HUDEP-2 (cell line): Measurements from ENCODE around the gene FPGS.

Experiments
- DNase-seq, 76 experiments: peaks; one replicate each; lab custom pipeline; 2025; ENCODE audit not compliant: unreplicated experiment in 76 of 76; lab: John Stamatoyannopoulos, UW

Gene FPGS

DNA sequence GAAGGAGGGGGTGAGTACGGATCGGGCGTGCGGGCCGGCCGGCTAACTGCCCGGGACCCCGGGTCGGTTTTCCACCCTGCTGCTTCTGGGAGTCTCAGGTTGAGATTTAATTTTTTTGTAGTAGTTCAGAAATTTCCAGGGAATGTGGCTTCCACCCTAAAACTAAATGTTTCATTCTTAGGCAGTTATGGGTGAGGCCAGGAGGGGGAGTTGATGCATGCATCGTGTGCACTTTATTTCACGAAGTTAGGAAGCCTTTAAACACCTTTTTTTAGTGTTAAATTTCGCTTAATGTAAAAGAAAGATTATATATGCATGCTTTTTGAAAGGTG, 15.9 kb upstream of the FPGS start:
- no peak for DNase-seq

DNA sequence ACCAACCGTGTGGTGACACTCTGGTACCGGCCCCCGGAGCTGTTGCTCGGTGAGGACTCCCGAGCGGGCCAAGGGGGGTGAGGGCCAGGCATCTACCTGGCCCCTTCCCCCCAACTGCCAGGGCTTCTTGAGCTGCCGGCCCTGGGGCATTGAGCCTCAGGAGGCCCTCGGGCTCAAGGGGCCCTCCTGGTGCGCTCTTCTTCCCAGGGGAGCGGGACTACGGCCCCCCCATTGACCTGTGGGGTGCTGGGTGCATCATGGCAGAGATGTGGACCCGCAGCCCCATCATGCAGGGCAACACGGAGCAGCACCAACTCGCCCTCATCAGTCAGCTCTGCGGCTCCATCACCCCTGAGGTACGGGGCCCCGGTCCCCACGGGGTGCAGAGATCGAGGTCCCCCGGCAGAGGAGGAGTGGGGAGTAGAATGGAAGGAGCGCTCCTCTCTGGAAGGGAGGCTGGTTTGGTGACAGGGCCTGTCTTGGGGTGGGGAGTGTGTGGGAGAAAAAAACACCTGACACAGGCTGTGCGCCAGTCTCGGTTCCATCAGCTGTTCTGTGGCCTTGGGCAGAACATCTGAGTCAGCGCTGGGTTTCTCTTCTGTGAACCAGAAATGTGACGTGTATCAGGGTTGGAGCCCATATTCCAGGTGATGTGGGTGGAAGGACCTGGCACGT, 14.2 kb upstream of the FPGS start:
- no peak for DNase-seq

DNA sequence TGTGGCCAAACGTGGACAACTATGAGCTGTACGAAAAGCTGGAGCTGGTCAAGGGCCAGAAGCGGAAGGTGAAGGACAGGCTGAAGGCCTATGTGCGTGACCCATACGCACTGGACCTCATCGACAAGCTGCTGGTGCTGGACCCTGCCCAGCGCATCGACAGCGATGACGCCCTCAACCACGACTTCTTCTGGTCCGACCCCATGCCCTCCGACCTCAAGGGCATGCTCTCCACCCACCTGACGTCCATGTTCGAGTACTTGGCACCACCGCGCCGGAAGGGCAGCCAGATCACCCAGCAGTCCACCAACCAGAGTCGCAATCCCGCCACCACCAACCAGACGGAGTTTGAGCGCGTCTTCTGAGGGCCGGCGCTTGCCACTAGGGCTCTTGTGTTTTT, 13.5 kb upstream of the FPGS start:
- no peak for DNase-seq

DNA sequence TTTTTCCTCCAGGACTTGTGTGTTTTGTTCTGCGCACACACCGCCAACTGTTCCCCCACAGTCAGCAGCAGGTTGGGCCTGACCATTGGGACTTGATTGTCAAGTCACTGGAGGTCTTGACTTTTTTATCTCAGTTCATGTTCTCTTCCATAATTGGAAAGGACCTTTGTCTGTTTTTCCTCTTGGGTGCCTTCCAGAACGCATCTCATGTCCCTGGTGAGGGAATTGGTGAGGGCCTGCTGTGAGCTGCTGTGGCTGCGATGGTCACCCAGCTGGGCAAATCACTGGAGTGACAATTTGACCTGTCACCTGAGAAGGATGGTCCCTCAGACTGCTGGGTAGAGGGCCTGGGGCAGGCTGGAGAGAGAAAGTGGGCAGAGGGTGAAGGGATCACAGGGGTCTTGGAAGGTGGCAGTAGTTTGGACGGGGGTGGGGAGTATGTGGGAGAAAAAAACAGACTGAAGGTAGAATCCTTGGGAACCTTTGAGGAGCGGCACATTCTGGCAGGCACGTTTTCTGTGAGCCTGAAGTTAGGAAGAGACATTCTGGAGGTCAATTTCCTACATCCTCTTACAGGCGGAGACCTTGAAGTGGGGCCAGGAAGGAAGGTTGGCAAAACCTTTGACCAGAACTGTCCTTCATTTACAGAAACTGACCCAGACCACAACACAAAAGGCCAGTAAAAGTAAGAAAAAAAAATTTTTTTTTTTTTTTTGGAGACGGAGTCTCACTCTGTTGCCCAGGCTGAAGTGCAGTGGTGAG, 12.4 kb upstream of the FPGS start:
- DNase-seq, result no peak

DNA sequence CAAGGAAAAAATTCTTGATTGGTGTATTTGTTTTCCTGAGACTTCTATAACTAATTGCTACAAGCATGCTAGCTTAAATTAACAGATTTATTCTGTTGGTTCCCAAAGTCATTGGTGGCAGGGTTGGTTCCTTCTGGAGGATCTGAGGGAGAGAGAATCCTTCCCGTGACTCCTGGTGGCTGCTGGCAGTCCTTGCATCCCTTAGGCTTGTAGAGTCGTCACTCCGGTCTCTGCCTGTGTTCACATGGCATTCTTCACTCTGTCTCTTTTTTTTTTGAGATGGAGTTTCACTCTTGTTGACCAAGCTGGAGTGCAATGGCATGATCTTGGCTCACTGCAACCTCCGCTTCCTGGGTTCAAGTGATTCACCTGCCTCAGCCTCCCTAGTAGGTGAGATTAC, 11.6 kb upstream of the FPGS start:
- no peak for DNase-seq

DNA sequence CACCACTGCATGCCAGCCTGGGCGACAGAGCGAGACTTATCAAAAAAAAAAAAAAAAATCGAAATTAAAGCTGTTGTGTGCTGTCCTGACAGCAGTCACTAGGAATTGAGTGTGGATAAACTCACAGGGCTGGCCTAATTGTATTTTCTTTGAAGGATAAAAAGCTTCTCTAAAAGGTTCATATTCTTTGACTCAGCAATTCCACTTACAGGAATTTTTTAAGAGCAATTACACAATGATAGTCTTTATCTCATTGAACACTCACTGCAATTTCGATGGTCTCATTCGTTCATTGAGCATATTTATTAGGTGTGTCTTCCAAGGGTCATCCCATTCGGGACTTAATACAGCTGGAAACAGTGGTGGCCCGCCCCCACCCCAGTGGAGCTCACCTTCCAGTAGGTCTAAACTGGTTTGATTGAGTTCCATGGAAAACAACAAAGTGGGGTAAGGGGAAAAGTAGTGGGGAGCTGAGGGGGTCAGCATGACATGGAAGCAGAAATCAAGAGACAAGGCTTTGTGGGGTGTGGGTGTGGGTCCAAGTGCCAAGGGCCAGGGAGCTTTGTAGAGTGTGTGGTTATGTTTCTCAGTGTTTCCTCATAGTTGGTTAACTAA, 10.2 kb upstream of the FPGS start:
- DNase-seq, result no peak

DNA sequence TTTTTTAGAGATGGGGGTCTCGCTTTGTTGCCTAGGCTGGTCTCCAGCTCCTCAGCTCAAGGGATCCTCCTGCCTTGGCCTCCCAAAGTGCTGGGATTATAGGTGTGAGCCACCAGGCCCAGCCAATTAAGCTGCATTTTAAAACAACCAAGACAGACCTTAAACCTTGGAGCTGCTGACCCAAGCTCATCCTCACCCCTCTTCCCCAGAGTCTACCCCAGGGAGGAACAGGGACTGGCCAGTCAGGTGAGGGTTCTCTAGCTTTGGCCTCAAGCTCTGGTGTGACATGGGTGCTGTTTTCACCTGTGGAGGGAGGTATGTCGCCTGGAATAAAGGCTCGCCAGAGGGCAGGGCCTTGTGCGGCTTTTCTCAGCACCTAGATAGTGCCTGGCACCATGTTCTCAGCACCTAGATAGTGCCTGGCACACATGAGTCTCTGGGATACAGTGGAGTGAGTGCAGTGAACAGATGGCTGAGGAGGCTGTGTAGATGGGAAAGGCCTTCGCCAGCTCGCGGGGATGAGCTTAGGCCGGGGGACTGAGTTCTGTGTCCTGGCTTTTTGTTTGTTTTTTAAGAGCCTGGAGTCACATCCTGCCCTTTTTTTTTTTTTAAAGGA, 9.5 kb upstream of the FPGS start:
- no peak for DNase-seq

DNA sequence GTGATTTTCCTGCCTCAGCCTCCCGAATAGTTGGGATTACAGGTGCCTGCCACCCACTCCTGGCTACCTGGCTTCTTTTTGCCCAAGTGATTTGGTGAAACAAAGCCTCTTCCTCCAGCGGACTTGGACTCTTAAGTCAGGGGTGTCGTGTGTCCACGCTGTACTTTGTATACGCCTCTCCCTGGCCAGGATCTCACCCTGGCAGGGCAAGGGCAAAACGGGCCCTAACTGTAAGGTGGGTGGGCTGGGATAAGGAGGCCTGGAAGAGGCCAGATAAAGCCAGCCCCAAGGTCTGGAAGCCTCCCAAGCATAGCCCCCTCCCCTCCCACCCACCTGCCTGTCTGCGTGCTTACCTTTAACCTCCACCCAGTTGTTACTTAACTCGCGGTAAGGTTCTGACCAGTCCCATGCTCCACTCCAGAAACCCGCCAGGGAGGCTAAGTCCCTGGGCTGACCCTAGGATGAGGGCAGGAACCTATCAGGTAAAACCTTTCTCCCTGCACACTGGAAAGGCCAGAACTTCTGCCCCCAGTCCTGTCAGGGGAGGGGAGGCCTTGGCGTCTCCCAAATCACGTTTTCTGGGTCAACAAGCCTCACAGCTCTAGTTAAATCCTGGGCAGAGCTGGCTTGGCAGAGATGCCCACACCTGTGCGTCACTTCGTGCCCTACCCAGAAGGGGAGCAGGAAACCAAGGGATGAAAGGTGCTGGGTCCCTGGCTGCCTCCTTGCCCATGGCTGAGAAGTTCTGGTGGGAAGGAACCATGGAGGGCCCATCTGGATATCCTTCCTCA, 8.5 kb upstream of the FPGS start:
- DNase-seq, result no peak

DNA sequence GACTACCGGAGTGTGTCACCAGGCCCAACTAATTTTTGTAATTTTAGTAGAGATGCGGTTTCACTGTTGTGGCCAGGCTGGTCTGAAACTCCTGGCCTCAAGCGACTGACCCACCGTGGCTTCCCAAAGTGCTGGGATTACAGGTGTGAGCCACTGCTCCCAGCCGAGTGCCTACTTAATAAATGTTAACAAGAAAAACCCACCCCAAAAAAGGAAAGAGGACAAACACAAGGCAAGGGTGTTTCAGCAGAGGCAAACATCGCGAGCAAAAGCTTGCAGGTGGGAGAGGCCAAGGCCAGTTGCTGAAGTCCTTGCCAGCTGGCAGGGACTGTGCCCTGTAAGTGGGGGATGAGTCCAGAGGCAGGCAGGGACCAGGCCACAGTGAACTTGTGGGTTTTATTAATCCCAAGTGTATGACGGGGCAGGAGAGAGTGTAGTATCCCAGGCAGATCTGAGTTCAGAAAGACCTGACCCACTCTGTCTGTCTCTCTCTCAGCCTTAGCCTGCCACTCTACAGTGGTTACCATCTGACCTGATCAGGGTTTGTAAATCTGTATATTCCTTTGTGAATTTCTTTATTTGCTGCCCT, 6.4 kb upstream of the FPGS start:
- no peak for DNase-seq

DNA sequence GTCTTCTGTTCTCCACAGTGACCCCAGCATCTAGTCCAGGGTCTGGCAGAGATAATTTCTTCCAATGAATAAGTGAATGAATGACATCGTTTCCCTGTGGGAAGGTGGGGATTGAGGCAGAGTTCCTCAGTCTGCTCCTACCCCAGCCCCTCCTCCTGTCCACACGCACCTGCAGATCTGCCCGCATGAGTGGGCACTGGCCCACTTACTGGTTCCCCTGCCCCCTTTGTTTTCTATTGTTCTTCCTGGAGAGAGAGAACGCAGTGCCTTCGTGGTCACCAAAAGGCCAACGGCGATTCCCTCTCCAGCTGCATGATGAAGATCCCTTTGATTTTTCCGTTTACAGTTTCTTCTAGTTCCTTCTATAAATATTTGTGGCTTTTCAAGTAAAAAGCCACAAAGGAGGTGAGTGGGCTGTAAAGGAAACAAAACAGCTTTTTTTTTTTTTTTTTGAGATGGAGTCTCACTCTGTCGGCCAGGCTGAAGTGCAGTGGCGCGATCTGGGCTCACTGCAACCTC, 5.8 kb upstream of the FPGS start:
- DNase-seq, result no peak

DNA sequence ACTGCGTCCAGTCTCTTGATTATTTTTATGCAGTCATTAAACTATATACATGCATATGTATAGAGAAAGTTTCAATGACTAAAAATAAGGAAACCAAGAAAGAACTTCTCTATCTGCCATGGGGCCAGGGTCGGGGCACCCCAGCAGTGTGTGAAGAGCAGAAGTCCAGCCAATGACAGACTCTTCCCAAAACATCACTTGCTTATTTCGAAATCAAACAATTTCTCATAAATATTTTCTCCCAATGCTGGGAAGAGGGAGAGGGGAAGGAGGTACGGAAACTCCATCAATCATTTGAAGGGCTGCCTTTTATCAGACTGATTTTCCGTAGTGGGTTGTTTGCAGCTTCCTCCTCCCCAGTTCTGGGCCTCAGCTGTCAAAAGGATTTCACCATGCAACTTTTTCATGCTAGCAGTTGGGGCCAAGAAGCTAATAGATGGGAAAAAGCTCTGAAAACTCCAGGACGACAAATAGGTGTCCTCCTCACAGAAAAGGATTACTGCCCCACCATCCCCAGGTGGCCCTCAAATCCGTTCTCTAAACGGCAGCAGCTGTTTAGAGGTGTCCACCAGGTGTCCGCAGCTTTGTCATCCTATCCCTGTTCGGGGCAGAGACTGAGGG, 617 bp upstream of the FPGS start:
- no peak for DNase-seq

DNA sequence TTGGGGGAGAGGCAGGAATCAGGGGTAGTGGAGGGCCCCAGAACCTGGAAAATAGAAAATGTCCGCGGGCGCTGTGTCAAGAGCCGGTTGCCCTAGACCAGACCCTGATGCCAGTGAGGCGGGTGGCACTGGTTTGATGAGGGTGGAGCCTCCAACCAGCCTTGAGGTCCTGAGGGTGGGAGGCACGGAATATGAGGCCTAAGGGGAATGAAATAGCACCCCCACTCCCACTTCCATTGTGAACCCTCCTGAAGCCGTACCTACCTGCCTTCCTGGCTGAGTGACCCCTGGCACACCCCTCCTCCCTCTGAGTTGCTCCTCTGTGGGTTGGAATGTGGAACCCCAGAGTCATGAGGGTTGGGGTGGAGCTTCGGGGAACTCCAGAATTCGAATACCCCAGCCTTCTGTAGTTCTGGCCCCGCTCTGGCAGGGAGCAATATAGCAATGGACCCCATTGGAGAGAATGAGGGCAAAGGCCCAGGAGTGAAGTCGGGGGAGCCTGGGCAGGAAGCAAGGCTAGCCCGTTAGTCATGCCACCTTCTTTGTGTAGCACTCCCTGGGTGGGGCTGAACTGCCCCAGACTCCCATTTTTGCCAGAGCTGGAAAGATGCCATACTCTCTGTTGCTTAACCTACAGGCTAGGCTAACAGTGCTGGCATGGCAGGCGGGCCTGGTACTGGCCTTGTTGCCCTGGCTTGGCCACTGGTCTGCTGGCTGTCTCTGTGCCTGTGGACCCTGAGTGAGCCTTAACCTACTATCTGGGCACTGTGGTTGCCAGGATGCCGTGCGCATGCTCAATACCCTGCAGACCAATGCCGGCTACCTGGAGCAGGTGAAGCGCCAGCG, 1.0 kb downstream of the FPGS start:
- peak in 45 of 76 experiments; percentile 4 to 67 (median 37) for DNase-seq

DNA sequence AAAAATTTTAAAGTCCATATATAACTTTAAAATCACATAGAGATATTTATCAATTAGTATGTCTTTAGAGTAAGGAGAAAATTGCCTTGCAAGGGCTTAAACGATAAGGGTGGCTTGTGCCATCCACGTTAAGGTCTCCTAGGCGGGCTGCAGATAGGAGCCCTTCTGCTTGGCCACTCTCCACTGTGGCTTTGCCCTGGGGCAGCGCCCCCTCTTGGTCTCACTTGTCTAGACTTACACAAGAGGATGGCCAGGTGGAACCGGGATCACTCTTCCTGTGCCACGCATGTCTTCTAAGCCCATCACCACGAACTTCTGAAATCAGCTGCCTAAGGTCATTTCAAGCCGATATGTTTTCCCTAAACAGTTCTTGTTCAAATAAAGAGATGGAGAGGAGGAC, 2.9 kb downstream of the FPGS start:
- DNase-seq, result peak in 59 of 76 experiments; percentile 9 to 68 (median 41)

DNA sequence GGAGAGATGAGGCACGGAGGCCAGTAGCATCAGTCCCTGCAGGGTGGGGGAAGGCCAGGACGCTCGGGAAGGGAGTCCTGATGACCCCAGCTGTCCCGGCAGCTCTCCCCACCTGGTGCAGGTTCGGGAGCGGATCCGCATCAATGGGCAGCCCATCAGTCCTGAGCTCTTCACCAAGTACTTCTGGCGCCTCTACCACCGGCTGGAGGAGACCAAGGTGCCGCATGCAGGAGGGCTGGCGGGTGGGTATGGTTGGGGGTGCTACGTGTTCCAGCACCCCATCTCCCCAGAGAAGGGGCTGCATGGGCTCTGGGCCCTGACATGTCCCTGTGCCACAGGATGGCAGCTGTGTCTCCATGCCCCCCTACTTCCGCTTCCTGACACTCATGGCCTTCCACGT, 4.2 kb downstream of the FPGS start:
- DNase-seq, result no peak

DNA sequence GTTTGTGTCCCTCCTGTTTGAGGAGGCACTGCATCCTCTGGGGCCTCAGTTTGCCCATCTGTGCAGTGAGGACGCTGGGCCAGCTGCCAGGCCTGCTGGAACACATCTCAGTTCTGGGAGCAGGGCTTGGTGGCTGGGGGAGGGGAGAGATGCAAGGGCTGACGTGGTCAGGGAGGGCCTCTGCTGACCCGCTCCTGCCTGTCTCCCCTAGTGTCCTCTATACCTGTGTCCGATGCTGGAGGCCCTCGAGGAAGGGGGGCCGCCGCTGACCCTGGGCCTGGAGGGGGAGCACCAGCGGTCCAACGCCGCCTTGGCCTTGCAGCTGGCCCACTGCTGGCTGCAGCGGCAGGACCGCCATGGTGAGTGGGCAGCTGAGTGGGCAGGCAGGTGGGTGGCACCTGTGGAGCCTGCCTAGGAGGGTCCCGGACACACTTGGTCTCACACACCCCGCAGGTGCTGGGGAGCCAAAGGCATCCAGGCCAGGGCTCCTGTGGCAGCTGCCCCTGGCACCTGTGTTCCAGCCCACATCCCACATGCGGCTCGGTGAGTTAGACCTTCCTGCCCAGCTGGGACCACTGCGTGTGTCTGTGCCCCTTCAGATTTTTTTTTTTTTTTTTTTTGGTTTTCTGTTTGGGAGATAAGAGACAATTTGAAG, 5.8 kb downstream of the FPGS start:
- DNase-seq, result no peak

DNA sequence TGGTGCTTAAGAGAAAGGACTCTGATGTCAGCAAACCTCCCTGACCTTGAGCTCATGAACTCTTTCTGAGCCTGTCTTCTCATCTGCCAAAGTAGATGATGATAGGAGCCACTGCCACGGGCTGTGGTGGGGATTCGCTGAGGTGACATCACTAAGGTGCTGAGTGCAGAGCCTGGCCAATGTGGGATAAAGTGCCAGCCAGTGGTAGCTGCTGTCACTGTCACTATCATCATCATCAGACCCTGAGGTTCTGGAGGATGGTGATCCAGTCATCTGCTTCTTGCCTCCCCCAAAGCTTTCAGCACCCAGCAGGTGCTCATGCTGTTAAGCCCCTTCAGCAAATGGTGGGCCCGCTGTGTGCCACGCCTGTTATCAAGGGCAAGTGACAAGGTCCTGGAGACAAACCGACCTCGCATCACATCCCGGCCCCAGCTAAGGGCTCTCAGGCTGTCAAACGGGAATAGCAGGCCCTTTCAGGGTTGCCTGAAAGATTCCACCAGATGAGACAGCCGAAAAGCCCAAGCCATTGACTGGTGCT, 6.4 kb downstream of the FPGS start:
- DNase-seq, result peak in 5 of 76 experiments; percentile 3 to 24 (median 11)

DNA sequence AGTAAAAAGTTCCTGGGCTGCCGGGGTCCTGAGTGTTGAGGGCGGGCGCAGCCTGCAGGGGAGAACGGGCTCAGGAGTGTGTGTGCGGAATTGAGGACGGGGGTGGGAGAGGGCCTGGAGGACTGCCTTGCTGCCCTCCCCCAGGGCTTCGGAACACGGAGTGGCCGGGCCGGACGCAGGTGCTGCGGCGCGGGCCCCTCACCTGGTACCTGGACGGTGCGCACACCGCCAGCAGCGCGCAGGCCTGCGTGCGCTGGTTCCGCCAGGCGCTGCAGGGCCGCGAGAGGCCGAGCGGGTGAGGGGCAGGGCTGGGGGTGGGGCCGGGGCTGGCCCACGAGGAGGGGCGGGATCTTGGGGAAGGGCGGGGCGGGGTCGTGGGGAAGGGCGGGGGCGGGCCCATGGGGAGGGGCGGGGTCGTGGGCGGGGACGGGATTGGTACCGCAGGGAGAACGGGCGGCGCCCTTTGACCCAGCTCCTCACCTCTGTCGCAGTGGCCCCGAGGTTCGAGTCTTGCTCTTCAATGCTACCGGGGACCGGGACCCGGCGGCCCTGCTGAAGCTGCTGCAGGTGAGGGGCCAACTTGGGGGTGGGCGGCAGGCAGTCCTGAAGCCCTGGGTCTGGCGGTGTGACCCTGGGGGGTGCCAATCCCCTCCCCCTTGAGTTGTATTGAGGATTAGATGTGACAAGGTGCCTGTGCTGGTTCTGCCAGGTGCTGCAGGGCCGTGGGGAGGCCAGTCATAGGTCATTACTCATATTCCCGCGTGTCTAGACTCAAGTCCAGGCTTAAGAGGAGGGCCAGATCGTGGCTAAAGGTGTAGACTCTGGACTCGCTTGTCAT, 7.1 kb downstream of the FPGS start:
- DNase-seq, result peak in 52 of 76 experiments; percentile 12 to 79 (median 52)
